HG02885 (cell line): ENCODE data around the gene ATP6V0E2.

ENCODE experiments used
- ATAC-seq: cut with Tn5 transposase; IDR thresholded peaks from one replicate; pipeline ENCODE4 v1.9.1; 2021; ENCODE audit warnings: mild to moderate bottlenecking; ENCODE audit not compliant: unreplicated experiment, poor library complexity

The ATP6V0E2 gene

GRCh38 chr7:149860821-149861727 is 12.7 kb upstream of the ATP6V0E2 start:
- ATAC-seq, result no peak

- ATAC-seq, result no peak
These were observed 12.1 kb upstream of the ATP6V0E2 start for GRCh38 chr7:149861728-149862045.

- no peak for ATAC-seq
These were observed 11.6 kb upstream of the ATP6V0E2 start for GRCh38 chr7:149862156-149862555.

- no peak for ATAC-seq
These were observed 10.3 kb upstream of the ATP6V0E2 start for GRCh38 chr7:149863500-149863899.

GRCh38 chr7:149864023-149864422 is 9.7 kb upstream of the ATP6V0E2 start:
- ATAC-seq, result no peak

- no peak for ATAC-seq
These were observed 9.0 kb upstream of the ATP6V0E2 start for GRCh38 chr7:149864751-149865150.

GRCh38 chr7:149865437-149865836 is 8.3 kb upstream of the ATP6V0E2 start:
- no peak for ATAC-seq

- ATAC-seq, result no peak
These were observed 7.5 kb upstream of the ATP6V0E2 start for GRCh38 chr7:149866139-149866778.

GRCh38 chr7:149866779-149867447 is 6.9 kb upstream of the ATP6V0E2 start:
- no peak for ATAC-seq

- no peak for ATAC-seq
These were observed 5.8 kb upstream of the ATP6V0E2 start for GRCh38 chr7:149867762-149868622.

- ATAC-seq, result no peak
These were observed 5.0 kb upstream of the ATP6V0E2 start for GRCh38 chr7:149868623-149869290.

GRCh38 chr7:149869291-149869650 is 4.5 kb upstream of the ATP6V0E2 start:
- ATAC-seq, result no peak

- ATAC-seq, result no peak
These were observed 3.9 kb upstream of the ATP6V0E2 start for GRCh38 chr7:149869867-149870266.

GRCh38 chr7:149870274-149870673 is 3.5 kb upstream of the ATP6V0E2 start:
- no peak for ATAC-seq

GRCh38 chr7:149870701-149871483 is 2.9 kb upstream of the ATP6V0E2 start:
- no peak for ATAC-seq

GRCh38 chr7:149871576-149871975 is 2.2 kb upstream of the ATP6V0E2 start:
- no peak for ATAC-seq

GRCh38 chr7:149872419-149873073 is 1.2 kb upstream of the ATP6V0E2 start:
- ATAC-seq, result no peak

GRCh38 chr7:149873970-149874643 is 338 bp downstream of the ATP6V0E2 start:
- ATAC-seq, result peak; percentile 36
